HCT116 (cell line): ENCODE measurements around the gene KIAA0825. TPM values are rescaled to one million over a fixed set of nuclear protein-coding genes. Genes with fewer than 3 reads are reported as not detected.

Experiments
- ATAC-seq: fragments of 200-7000 bp; cut with Tn5 transposase; 2 replicates; pipeline ENCODE4 v1.9.1; 2020; ENCODE audit warnings: mild to moderate bottlenecking, moderate library complexity
- BruUV-seq: library from RNA; stranded (reverse); fragments of 400-500 nt; replicated peaks from 2 replicates; lab custom pipeline; 2021; lab: Mats Ljungman, UMichigan
- CTCF ChIA-PET: fragments of 300-600 bp; sonication (Branson Sonifier 250); formaldehyde crosslinking; loops from one replicate; lab custom pipeline; 2021; ENCODE audit warnings: antibody characterized with exemption; lab: Charles Lee
- POLR2A ChIA-PET: fragments of 300-600, 350-600 bp; sonication (Branson Sonifier 250); formaldehyde crosslinking; loops from one replicate; lab custom pipeline; 2021; ENCODE audit warnings: antibody characterized with exemption; lab: Charles Lee
- RAD21 ChIA-PET, 2 experiments: fragments of 300-600 bp; sonication (Branson Sonifier 250); formaldehyde crosslinking; loops; one replicate each; lab custom pipeline; 2023; ENCODE audit warnings: low total read pairs in 2 of 2; ENCODE audit not compliant: uncharacterized antibody in 2 of 2, unreplicated experiment in 2 of 2, low non-redundant PET in 1 of 2; lab: Charles Lee
- DNase-seq: peaks from one replicate; pipeline ENCODE4 v3.0.0-alpha.2; 2010; ENCODE audit warnings: low read depth, low spot score
- H2AFZ ChIP-seq: fragments of 200-600 bp; shearing (Covaris generic), sonication (generic); 2 replicates; pipeline ENCODE4 v1.6.1; 2017; ENCODE audit warnings: low read depth, mixed run types, mixed read lengths, antibody characterized with exemption, low read length; ENCODE audit not compliant: poor library complexity, severe bottlenecking
- H3K27ac ChIP-seq: 2 replicates; pipeline ENCODE4 v1.5.1; 2012; ENCODE audit warnings: low read depth, low read length
- H3K27me3 ChIP-seq: fragments of 200-600 bp; sonication (generic); 2 replicates; pipeline ENCODE4 v1.6.1; 2016; ENCODE audit warnings: mixed run types, low read length, mixed read lengths; ENCODE audit not compliant: insufficient read depth
- H3K36me3 ChIP-seq, 2 experiments: fragments of 200-500 bp in 1 of 2; fragments of 200-600 bp in 1 of 2; sonication (Bioruptor generic) in 1 of 2; sonication (generic) in 1 of 2; 2 replicates each; pipeline versions ENCODE4 v1.5.1 to v1.6.1; 2014 to 2016; ENCODE audit warnings: low read length in 2 of 2, inconsistent platforms in 1 of 2, mixed read lengths in 1 of 2, mixed run types in 1 of 2; ENCODE audit not compliant: insufficient read depth in 2 of 2, control insufficient read depth in 1 of 2
- H3K4me1 ChIP-seq, 2 experiments: fragments of 200-600 bp in 1 of 2; sonication (generic) in 1 of 2; 2 replicates each; pipeline versions ENCODE4 v1.5.1 to v1.6.1; 2012 to 2017; ENCODE audit warnings: low read length in 2 of 2, inconsistent platforms in 1 of 2, mild to moderate bottlenecking in 1 of 2, mixed read lengths in 1 of 2, mixed run types in 1 of 2, moderate library complexity in 1 of 2; ENCODE audit not compliant: insufficient read depth in 2 of 2, control insufficient read depth in 1 of 2
- H3K4me2 ChIP-seq: fragments of 200-600 bp; sonication (generic); 2 replicates; pipeline ENCODE4 v1.6.1; 2017; ENCODE audit warnings: mixed run types, low read length, mixed read lengths
- H3K4me3 ChIP-seq, 2 experiments: fragments of 200-600 bp in 1 of 2; sonication (generic) in 1 of 2; replicated peaks in 1 of 2; 2 replicates each; pipeline ENCODE4 v1.5.1; 2011 to 2016; ENCODE audit warnings: low read length in 2 of 2, control low read depth in 1 of 2, low read depth in 1 of 2, mild to moderate bottlenecking in 1 of 2, mixed read lengths in 1 of 2, mixed run types in 1 of 2
- H3K79me2 ChIP-seq: fragments of 200-600 bp; sonication (generic); 2 replicates; pipeline ENCODE4 v1.6.1; 2017; ENCODE audit warnings: mild to moderate bottlenecking, mixed run types, low read length, moderate library complexity, mixed read lengths; ENCODE audit not compliant: insufficient read depth
- H3K9ac ChIP-seq: fragments of 200-600 bp; sonication (generic); 2 replicates; pipeline ENCODE4 v1.6.1; 2016; ENCODE audit warnings: low read length, mixed read lengths
- H3K9me2 ChIP-seq: fragments of 200-600 bp; sonication (generic), shearing (Covaris generic); 2 replicates; pipeline ENCODE4 v1.6.1; 2017; ENCODE audit warnings: mixed run types, mild to moderate bottlenecking, moderate library complexity; ENCODE audit not compliant: insufficient read depth
- H3K9me3 ChIP-seq, 2 experiments: fragments of 200-500 bp in 1 of 2; fragments of 200-600 bp in 1 of 2; sonication (Bioruptor generic) in 1 of 2; sonication (generic) in 1 of 2; 2 replicates each; pipeline ENCODE4 v1.6.1; 2014 to 2017; ENCODE audit warnings: low read length in 2 of 2, mixed read lengths in 2 of 2, inconsistent platforms in 1 of 2, low read depth in 1 of 2, mild to moderate bottlenecking in 1 of 2, mixed run types in 1 of 2, moderate library complexity in 1 of 2; ENCODE audit not compliant: control insufficient read depth in 1 of 2, insufficient read depth in 1 of 2
- H4K20me1 ChIP-seq: fragments of 200-600 bp; sonication (generic), shearing (Covaris generic); 2 replicates; pipeline ENCODE4 v1.6.1; 2017; ENCODE audit warnings: mixed run types, mild to moderate bottlenecking, moderate library complexity; ENCODE audit not compliant: insufficient read depth
- CEBPB ChIP-seq: IDR thresholded peaks from 2 replicates; pipeline ENCODE4 v1.6.1; 2012; ENCODE audit warnings: low read depth
- ELF1 ChIP-seq: IDR thresholded peaks from 2 replicates; pipeline ENCODE4 v1.6.1; 2012; ENCODE audit warnings: low read depth, borderline replicate concordance
- FOSL1 ChIP-seq: IDR thresholded peaks from 2 replicates; pipeline ENCODE4 v1.6.1; 2012; ENCODE audit warnings: low read depth
- JUND ChIP-seq: IDR thresholded peaks from 2 replicates; pipeline ENCODE4 v1.6.1; 2012
- POLR2A ChIP-seq: IDR thresholded peaks from 2 replicates; pipeline ENCODE4 v1.7.0; 2011; ENCODE audit warnings: borderline replicate concordance; ENCODE audit not compliant: insufficient read depth, insufficient read length; ENCODE audit errors: extremely low read depth
- SIN3A ChIP-seq: IDR thresholded peaks from 2 replicates; pipeline ENCODE4 v1.6.1; 2012; ENCODE audit warnings: low read depth
- SRF ChIP-seq: IDR thresholded peaks from 2 replicates; pipeline ENCODE4 v1.6.1; 2012; ENCODE audit warnings: low read depth
- ZFX ChIP-seq: fragments of 450-650 bp; IDR thresholded peaks from 2 replicates; pipeline ENCODE4 v1.6.1; 2017
- intact Hi-C: fragments of 100-400 bp; cut with micrococcal nuclease; formaldehyde crosslinking; loops from 2 replicates; pipeline ENCODE4 v1.10.0; 2022
- total RNA-seq: library from RNA; stranded (reverse); gene quantifications from one replicate; pipeline ENCODE4 v1.2.1, GENCODE V29; 2021; ENCODE audit not compliant: unreplicated experiment
- TF ChIP-seq, protein P1 (sequence below): IDR thresholded peaks from 2 replicates; pipeline ENCODE4 v1.6.1; 2012; ENCODE audit warnings: low read depth
- TF ChIP-seq, protein P2 (sequence below): IDR thresholded peaks from 2 replicates; pipeline ENCODE4 v1.6.1; 2012

KIAA0825 gene
- total RNA-seq, 1 experiment from 2014 or later = 1.4 TPM

DNA sequence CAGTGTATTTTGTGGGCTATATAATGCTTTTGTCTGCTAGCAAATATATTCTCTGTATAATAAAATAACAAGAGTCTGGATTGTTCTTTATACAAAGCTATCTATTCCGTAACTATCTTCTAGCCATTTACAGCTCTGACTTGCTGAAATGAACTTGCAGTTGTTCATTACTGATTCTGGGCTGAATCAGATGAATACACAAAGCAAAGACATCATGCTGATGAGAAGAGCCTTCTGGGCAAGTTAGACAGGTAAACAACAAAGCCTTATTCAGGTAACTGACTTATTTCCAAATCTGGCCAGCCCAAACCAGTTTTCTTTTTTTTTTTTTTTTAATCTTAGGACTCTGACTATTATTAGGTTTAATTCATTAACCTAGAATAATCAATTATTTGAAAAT, 255.5 kb downstream of the KIAA0825 start:
- H3K4me2 ChIP-seq = no peak overlapping the region
- POLR2A ChIA-PET = no interaction called here
- no peaks in the 10 kb centered on the region for H3K9me2 ChIP-seq
- no peaks in the 10 kb centered on the region for H4K20me1 ChIP-seq
- H3K9ac ChIP-seq = no peak overlapping the region
- H3K27ac ChIP-seq = no peak overlapping the region
- 0 out of 4 replicates have a peak, but pooled peaks cover 0 to 6% of the 10 kb centered on the region in 2 experiments for H3K4me1 ChIP-seq
- H3K4me3 ChIP-seq = no peak overlapping the region
- H3K36me3 ChIP-seq = no peaks in the 10 kb centered on the region
- RAD21 ChIA-PET = no interaction called here
- no peak overlapping the region for H2AFZ ChIP-seq
- CTCF ChIA-PET = no interaction called here
- no peak for DNase-seq
- no peaks in the 10 kb centered on the region for H3K27me3 ChIP-seq
- BruUV-seq = no TSS peak
- intact Hi-C loops = no loop called here
- no peak for ATAC-seq
- H3K79me2 ChIP-seq = no peaks in the 10 kb centered on the region
- TF ChIP-seq, protein P1, sequence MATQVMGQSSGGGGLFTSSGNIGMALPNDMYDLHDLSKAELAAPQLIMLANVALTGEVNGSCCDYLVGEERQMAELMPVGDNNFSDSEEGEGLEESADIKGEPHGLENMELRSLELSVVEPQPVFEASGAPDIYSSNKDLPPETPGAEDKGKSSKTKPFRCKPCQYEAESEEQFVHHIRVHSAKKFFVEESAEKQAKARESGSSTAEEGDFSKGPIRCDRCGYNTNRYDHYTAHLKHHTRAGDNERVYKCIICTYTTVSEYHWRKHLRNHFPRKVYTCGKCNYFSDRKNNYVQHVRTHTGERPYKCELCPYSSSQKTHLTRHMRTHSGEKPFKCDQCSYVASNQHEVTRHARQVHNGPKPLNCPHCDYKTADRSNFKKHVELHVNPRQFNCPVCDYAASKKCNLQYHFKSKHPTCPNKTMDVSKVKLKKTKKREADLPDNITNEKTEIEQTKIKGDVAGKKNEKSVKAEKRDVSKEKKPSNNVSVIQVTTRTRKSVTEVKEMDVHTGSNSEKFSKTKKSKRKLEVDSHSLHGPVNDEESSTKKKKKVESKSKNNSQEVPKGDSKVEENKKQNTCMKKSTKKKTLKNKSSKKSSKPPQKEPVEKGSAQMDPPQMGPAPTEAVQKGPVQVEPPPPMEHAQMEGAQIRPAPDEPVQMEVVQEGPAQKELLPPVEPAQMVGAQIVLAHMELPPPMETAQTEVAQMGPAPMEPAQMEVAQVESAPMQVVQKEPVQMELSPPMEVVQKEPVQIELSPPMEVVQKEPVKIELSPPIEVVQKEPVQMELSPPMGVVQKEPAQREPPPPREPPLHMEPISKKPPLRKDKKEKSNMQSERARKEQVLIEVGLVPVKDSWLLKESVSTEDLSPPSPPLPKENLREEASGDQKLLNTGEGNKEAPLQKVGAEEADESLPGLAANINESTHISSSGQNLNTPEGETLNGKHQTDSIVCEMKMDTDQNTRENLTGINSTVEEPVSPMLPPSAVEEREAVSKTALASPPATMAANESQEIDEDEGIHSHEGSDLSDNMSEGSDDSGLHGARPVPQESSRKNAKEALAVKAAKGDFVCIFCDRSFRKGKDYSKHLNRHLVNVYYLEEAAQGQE = no peak
- TF ChIP-seq ZFX = no peak
- no peak for TF ChIP-seq SRF
- TF ChIP-seq JUND = no peak
- TF ChIP-seq, protein P2, sequence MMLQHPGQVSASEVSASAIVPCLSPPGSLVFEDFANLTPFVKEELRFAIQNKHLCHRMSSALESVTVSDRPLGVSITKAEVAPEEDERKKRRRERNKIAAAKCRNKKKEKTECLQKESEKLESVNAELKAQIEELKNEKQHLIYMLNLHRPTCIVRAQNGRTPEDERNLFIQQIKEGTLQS = no peak
- TF ChIP-seq CEBPB = no peak
- TF ChIP-seq FOSL1 = no peak
- no peak for TF ChIP-seq ELF1
- no peak for TF ChIP-seq POLR2A
- TF ChIP-seq SIN3A = no peak
- TF ChIP-seq, all 23 proteins: peak for 0
- no peaks in the 10 kb centered on the region for H3K9me3 ChIP-seq
